GM23338 (cell line): Measurements from ENCODE around the gene CACNB3. TPM values are rescaled to one million over a fixed set of nuclear protein-coding genes. Genes with fewer than 3 reads are reported as not detected.

ENCODE experiments used
- ATAC-seq: fragments of 200-7000 bp; cut with Tn5 transposase; 3 replicates; pipeline ENCODE4 v1.9.1; 2020
- DNase-seq: peaks from one replicate; pipeline ENCODE4 v3.0.0-alpha.2; 2015; ENCODE audit warnings: low spot score
- H2AFZ ChIP-seq: fragments of 200-600 bp; sonication (generic); 2 replicates; pipeline ENCODE4 v1.8.0; 2016; ENCODE audit warnings: antibody characterized with exemption, mild to moderate bottlenecking, moderate library complexity
- H3F3A ChIP-seq: fragments of 200-600 bp; sonication (generic); replicated peaks from 2 replicates; pipeline ENCODE4 v1.8.0; 2017; ENCODE audit warnings: antibody characterized with exemption, mixed run types, low read depth
- H3K27ac ChIP-seq: fragments of 200-600 bp; sonication (generic); 2 replicates; pipeline ENCODE4 v1.6.1; 2016; ENCODE audit warnings: low read depth
- H3K27me3 ChIP-seq: fragments of 200-600 bp; sonication (generic); 2 replicates; pipeline ENCODE4 v1.8.0; 2016; ENCODE audit warnings: mild to moderate bottlenecking, mixed run types, moderate library complexity; ENCODE audit not compliant: insufficient read depth
- H3K36me3 ChIP-seq: fragments of 200-600 bp; sonication (generic); 2 replicates; pipeline ENCODE4 v1.8.0; 2016; ENCODE audit warnings: mild to moderate bottlenecking; ENCODE audit not compliant: insufficient read depth
- H3K4me1 ChIP-seq: fragments of 200-600 bp; sonication (generic); 2 replicates; pipeline ENCODE4 v1.8.0; 2016; ENCODE audit warnings: mild to moderate bottlenecking, moderate library complexity; ENCODE audit not compliant: insufficient read depth
- H3K4me2 ChIP-seq: fragments of 200-600 bp; sonication (generic); 2 replicates; pipeline ENCODE4 v1.7.1; 2017; ENCODE audit warnings: mixed run types
- H3K4me3 ChIP-seq: fragments of 200-600 bp; sonication (generic); 2 replicates; pipeline ENCODE4 v1.6.1; 2016; ENCODE audit warnings: mixed run types
- H3K79me2 ChIP-seq: fragments of 200-600 bp; sonication (generic); replicated peaks from 2 replicates; pipeline ENCODE4 v1.8.0; 2017; ENCODE audit warnings: mild to moderate bottlenecking; ENCODE audit not compliant: insufficient read depth
- H3K9me2 ChIP-seq: fragments of 200-600 bp; sonication (generic); 2 replicates; pipeline ENCODE4 v1.8.0; 2017; ENCODE audit not compliant: insufficient read depth
- H4K20me1 ChIP-seq: fragments of 200-600 bp; sonication (generic); replicated peaks from 2 replicates; pipeline ENCODE4 v1.8.0; 2017; ENCODE audit warnings: mild to moderate bottlenecking; ENCODE audit not compliant: insufficient read depth
- H3K27ac Mint-ChIP-seq: 2 replicates; pipeline ENCODE4 v1.8.0; 2020; ENCODE audit warnings: inconsistent platforms, mild to moderate bottlenecking, moderate library complexity, mixed read lengths
- H3K27me3 Mint-ChIP-seq: 3 replicates; pipeline ENCODE4 v1.8.0; 2022; ENCODE audit warnings: low read depth, mild to moderate bottlenecking, moderate library complexity, mixed read lengths, inconsistent platforms; ENCODE audit not compliant: insufficient read depth, poor library complexity
- H3K36me3 Mint-ChIP-seq: 3 replicates; pipeline ENCODE4 v1.8.0; 2021; ENCODE audit warnings: low read depth, mild to moderate bottlenecking, inconsistent platforms, moderate library complexity, mixed read lengths
- H3K4me1 Mint-ChIP-seq: 3 replicates; pipeline ENCODE4 v1.8.0; 2020; ENCODE audit warnings: mild to moderate bottlenecking, inconsistent platforms, mixed read lengths
- H3K4me3 Mint-ChIP-seq: 3 replicates; pipeline ENCODE4 v1.8.0; 2021; ENCODE audit warnings: moderate library complexity, mild to moderate bottlenecking, inconsistent platforms, mixed read lengths
- H3K9me3 Mint-ChIP-seq: 3 replicates; pipeline ENCODE4 v1.8.0; 2020; ENCODE audit warnings: moderate library complexity, mild to moderate bottlenecking, inconsistent platforms, mixed read lengths
- CREB1 ChIP-seq: fragments of 250-450 bp; sonication (Bioruptor Pico); IDR thresholded peaks from 2 replicates; pipeline ENCODE4 v1.5.0; 2020; ENCODE audit warnings: low read depth, mild to moderate bottlenecking, moderate library complexity
- ETS1 ChIP-seq: IDR thresholded peaks from 2 replicates; pipeline ENCODE4 v1.6.1; 2016; ENCODE audit warnings: antibody characterized with exemption
- EZH2 ChIP-seq: fragments of 200-600 bp; sonication (generic); IDR thresholded peaks from one replicate; pipeline ENCODE4 v1.8.0; 2017; ENCODE audit warnings: antibody characterized with exemption, mild to moderate bottlenecking, low read depth; ENCODE audit not compliant: unreplicated experiment
- REST ChIP-seq: IDR thresholded peaks from one replicate; pipeline ENCODE4 v1.6.1; 2018; ENCODE audit warnings: antibody characterized with exemption; ENCODE audit not compliant: unreplicated experiment
- STAT1 ChIP-seq: IDR thresholded peaks from one replicate; pipeline ENCODE4 v1.6.1; 2016; ENCODE audit warnings: antibody characterized with exemption; ENCODE audit not compliant: unreplicated experiment
- ZNF331 ChIP-seq: fragments of 250-450 bp; sonication (Bioruptor Pico); IDR thresholded peaks from 2 replicates; pipeline ENCODE4 v1.5.0; 2020; ENCODE audit warnings: low read depth, mild to moderate bottlenecking, moderate library complexity
- ZNF462 ChIP-seq: fragments of 250-450 bp; sonication (Bioruptor Pico); IDR thresholded peaks from 2 replicates; pipeline ENCODE4 v1.5.0; 2020; ENCODE audit warnings: mild to moderate bottlenecking, moderate library complexity
- polyA plus RNA-seq: library from polyadenylated mRNA; unstranded; fragments of >200 nt; fragmentation: Nextera tagmentation; extraction: Ambion mirVana; gene quantifications from 2 replicates; pipeline ENCODE4 v1.2.1, GENCODE V29; 2016
- total RNA-seq: library from RNA; depleted of rRNA; stranded (reverse); fragments of >200 nt; shearing (Covaris generic); gene quantifications from 2 replicates; pipeline ENCODE4 v1.2.3, GENCODE V29; 2014

Gene CACNB3
- total and polyA plus RNA-seq, 2 experiments from 2014 or later: 4.1 to 6.2 TPM

- peaks cover 28% of the 10 kb centered on the region for H3K4me1 Mint-ChIP-seq
- Histone ChIP-seq H2AFZ (peak within 1 kb of the TSS; percentile 91), H3K79me2 (no peaks in the 10 kb centered on the region), H3K36me3 (no peaks in the 10 kb centered on the region), H4K20me1 (no peaks in the 10 kb centered on the region), H3K4me1 (peaks cover 12% of the 10 kb centered on the region), H3K4me2 (peak within 1 kb of the TSS; percentile 93), H3K4me3 (peak within 1 kb of the TSS; percentile 88), H3F3A (peaks cover 7% of the 10 kb centered on the region), H3K27ac (no peak within 1 kb of the TSS), H3K9me2 (no peaks in the 10 kb centered on the region), H3K27me3 (peaks cover 23% of the 10 kb centered on the region)
- peak within 1 kb of the TSS; percentile 95 for H3K4me3 Mint-ChIP-seq
- TF ChIP-seq ZNF331 (CRISPR knock-in tag) (no peak), ETS1 (no peak), EZH2 (no peak), STAT1 (no peak), CREB1 (CRISPR knock-in tag) (no peak), REST (no peak), ZNF462 (CRISPR knock-in tag) (no peak)
- DNase-seq (peak; percentile 94), ATAC-seq (peak; percentile 64)
- H3K36me3 Mint-ChIP-seq: no peaks in the 10 kb centered on the region
- H3K27ac Mint-ChIP-seq: peak within 1 kb of the TSS; percentile 65; the same call in 1 of the 2 replicates
- peaks cover 4% of the 10 kb centered on the region for H3K27me3 Mint-ChIP-seq
- no peaks in the 10 kb centered on the region for H3K9me3 Mint-ChIP-seq
Observed at GRCh38 chr12:48788854-48789775, 29.2 kb upstream of the CACNB3 start, which contains the start of gene ADCY6. Gene ADCY6 (minus strand): TSS chr12:48789089. CDS start chr12:48783434, 5,655 bp downstream.
